Measurements from ENCODE around the gene PSMC6. TPM values are rescaled to one million over a fixed set of nuclear protein-coding genes. Genes with fewer than 3 reads are reported as not detected.

Gene PSMC6
- total and polyA plus RNA-seq, 12 donors = 78.5 to 99.4 (median 89.1) TPM

GRCh38 chr14:52690983-52691760, 15.8 kb upstream of the PSMC6 start:
- Histone ChIP-seq H3K27ac (no peak overlapping the region), H3K27me3 (no peaks in the 10 kb centered on the region), H3K4me3 (no peak overlapping the region), H3K36me3 (peaks cover 0 to 3% (median 0%) of the 10 kb centered on the region in 9 donors), H3K9me3 (no peaks in the 10 kb centered on the region), H3K4me1 (peaks cover 0 to 76% (median 34%) of the 10 kb centered on the region in 9 donors)
- no peak for DNase-seq
- no peak for ATAC-seq
- TF ChIP-seq CTCF (IDR thresholded peaks at IDR 0.05) = no peak
- 86 to 87% methylated on average over 7 of the region's 7 CpGs for WGBS, 2 donors
- intact Hi-C loops (cut with DNase I) = loop anchor here in 2 of 10 donors (10.0 kb wide), 1 partner anchor 136 kb away; the partner anchor contains the start of genes GPR137C (in 2 of the 2) and TXNDC16 (in 2 of the 2)

- no peak for TF ChIP-seq CTCF (IDR thresholded peaks at IDR 0.05)
- H3K27me3 ChIP-seq = no peaks in the 10 kb centered on the region
- ATAC-seq (no peak), DNase-seq (no peak)
- intact Hi-C loops (cut with DNase I) = loop anchor here in 2 of 10 donors (10.0 kb wide), 1 partner anchor 138 kb away; the partner anchor contains the start of genes GPR137C (in 2 of the 2) and TXNDC16 (in 2 of the 2)
- H3K36me3 ChIP-seq = peaks cover 0 to 3% (median 0%) of the 10 kb centered on the region in 9 donors
- WGBS, 2 donors = 70 to 73% methylated on average over 5 of the region's 5 CpGs
- no peaks in the 10 kb centered on the region for H3K9me3 ChIP-seq
- H3K4me1 ChIP-seq = peaks cover 0 to 79% (median 36%) of the 10 kb centered on the region in 9 donors
- no peak overlapping the region for H3K27ac ChIP-seq
- H3K4me3 ChIP-seq = no peak overlapping the region
These were observed 14.6 kb upstream of the PSMC6 start for GRCh38 chr14:52692248-52692962.

GRCh38 chr14:52693036-52693435, 14.0 kb upstream of the PSMC6 start:
- Histone ChIP-seq H3K9me3 (no peaks in the 10 kb centered on the region), H3K27ac (no peak overlapping the region), H3K4me3 (no peak overlapping the region), H3K36me3 (peaks cover 0 to 3% (median 0%) of the 10 kb centered on the region in 9 donors), H3K4me1 (peaks cover 0 to 77% (median 36%) of the 10 kb centered on the region in 9 donors), H3K27me3 (no peaks in the 10 kb centered on the region)
- ATAC-seq (no peak), DNase-seq (no peak)
- intact Hi-C loops (cut with DNase I) = loop anchor here in 2 of 10 donors (10.0 kb wide), 1 partner anchor 138 kb away; the partner anchor contains the start of genes GPR137C (in 2 of the 2) and TXNDC16 (in 2 of the 2)
- TF ChIP-seq CTCF (IDR thresholded peaks at IDR 0.05) = no peak
- 71 to 78% methylated on average over 3 of the region's 3 CpGs for WGBS, 2 donors

GRCh38 chr14:52693532-52693931, 13.5 kb upstream of the PSMC6 start:
- H3K27me3 ChIP-seq = no peaks in the 10 kb centered on the region
- 95 to 97% methylated on average over 7 of the region's 7 CpGs for WGBS, 2 donors

More at GRCh38 chr14:52693532-52693931, 13.5 kb upstream of the PSMC6 start:
- intact Hi-C loops (cut with DNase I) = loop anchor here in 2 of 10 donors (10.0 kb wide), 1 partner anchor 139 kb away; the partner anchor contains the start of genes GPR137C (in 2 of the 2) and TXNDC16 (in 2 of the 2)
- Histone ChIP-seq H3K27ac (peak overlapping the region in 1 of 10 donors; percentile 97), H3K36me3 (peaks cover 0 to 3% (median 0%) of the 10 kb centered on the region in 9 donors), H3K9me3 (no peaks in the 10 kb centered on the region), H3K4me1 (peaks cover 0 to 75% (median 36%) of the 10 kb centered on the region in 9 donors), H3K4me3 (peak overlapping the region in 1 of 10 donors; percentile 87)
- TF ChIP-seq CTCF (IDR thresholded peaks at IDR 0.05) = no peak
- no peak for ATAC-seq
- DNase-seq = no peak

Data from heart right ventricle (tissue), 16 donors.